ENCODE results near the gene NCAPD3.
A peak's percentile ranks its signal among the peaks of the same experiment; 100 is the strongest.
"Not testable (repeated sequence)": the region's sequence is repeated elsewhere in the genome, so short reads cannot be mapped to it uniquely, and the experiment has no call there.

Gene NCAPD3

DNA sequence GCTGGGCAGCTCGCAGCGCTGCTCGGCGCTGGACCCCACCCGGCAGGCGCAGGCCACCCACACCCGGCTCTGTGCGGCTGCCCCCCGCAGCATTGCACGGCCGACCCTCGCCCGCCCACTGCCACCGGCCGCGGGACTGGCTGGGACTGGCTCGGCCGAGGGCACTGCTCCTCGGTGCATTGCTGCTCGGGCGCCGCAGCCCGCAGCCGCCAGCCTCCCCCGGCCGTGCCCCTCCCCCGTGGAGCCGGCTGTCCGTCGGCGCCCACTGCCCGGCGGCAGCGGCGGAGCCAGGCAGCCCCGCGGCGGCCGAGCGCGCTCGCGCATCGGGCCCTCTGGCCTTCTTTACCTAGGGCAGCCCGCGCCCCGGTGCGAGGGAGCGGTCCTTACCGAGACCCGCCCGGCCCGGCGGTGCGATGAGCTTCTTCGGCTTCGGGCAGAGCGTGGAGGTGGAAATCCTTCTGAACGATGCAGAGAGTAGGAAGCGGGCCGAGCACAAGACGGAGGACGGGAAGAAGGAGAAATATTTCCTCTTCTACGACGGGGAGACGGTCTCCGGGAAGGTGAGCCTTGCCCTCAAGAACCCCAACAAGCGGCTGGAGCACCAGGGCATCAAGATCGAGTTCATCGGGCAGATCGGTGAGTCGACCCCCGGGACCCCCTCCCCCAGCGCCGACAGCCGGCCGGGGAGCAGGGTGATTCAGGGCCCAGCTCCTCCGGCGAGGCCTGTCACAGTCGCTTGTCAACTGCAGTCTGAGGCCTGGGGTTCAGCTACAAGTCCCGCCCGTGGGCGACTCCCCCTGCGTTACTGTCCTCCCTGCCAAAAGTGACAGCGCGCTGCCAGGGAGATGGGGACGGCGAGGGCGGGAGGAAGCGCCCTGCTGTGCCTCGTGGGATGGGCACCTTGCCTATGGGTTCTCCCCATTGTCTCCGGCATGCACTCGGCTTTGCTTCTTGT lies 1.2 kb upstream of the NCAPD3 start:
- peak; percentile 24 to 38 for DNase-seq (ENCODE audit: low read depth in 2 of 2)

DNA sequence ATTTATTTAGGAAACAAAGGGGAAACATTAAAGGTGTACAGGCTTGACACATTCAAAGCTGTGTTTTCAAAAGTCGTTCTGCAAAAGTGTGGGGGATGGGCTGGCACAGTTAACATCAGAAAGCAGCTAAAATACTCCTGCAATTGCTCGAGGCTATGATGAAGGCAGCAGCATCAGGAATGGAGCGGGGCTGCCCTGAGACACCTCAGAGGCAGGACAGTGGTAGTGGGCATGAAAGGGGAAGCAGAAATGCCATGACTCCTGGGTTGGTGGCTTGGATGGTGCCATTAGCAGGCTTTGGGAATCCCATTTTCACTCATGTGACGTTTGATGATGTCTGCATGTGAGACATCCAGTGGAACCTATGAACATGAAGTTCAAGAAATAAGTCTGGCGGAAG lies 646 bp downstream of the NCAPD3 start:
- no peak for DNase-seq (ENCODE audit: low read depth in 2 of 2)

DNA sequence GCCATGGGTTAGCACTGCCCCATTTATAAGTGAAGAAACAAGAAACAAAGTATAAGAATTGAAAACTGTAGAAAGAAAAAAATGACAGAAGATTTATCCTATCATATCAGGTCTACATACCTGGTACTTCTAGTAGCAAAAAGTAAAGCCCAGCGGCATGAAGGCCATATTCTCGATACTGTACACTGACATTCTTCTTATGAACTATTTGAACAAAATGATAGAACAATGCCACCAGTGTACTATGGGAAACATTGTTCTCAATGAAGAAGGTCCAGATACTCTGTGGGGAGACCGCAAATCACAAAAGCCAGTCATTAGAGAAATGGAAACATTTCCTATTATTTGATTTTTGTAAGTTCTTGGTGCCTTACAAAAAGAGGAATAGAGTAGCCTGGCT lies 7.0 kb downstream of the NCAPD3 start:
- no peak for DNase-seq (ENCODE audit: low read depth in 2 of 2)

DNA sequence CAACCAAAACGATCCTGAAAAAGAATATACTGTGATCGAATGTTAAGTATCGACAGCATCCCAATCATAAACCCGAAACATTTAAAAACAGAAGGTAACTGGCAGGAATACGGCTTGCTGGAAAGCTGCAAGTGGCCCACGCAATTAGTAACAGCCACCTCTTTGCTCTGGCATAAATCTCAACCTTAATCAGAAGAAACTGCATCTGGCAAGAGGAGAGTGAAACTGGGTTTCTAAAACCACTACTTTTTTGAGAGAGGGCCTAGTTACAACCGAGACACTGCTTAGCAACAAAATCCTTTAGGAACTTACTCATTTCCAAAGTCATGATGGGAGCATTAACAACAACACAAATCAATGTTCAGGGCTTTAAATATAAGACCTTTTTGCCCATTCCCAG lies 7.9 kb downstream of the NCAPD3 start:
- DNase-seq (ENCODE audit: low read depth in 2 of 2): no peak

DNA sequence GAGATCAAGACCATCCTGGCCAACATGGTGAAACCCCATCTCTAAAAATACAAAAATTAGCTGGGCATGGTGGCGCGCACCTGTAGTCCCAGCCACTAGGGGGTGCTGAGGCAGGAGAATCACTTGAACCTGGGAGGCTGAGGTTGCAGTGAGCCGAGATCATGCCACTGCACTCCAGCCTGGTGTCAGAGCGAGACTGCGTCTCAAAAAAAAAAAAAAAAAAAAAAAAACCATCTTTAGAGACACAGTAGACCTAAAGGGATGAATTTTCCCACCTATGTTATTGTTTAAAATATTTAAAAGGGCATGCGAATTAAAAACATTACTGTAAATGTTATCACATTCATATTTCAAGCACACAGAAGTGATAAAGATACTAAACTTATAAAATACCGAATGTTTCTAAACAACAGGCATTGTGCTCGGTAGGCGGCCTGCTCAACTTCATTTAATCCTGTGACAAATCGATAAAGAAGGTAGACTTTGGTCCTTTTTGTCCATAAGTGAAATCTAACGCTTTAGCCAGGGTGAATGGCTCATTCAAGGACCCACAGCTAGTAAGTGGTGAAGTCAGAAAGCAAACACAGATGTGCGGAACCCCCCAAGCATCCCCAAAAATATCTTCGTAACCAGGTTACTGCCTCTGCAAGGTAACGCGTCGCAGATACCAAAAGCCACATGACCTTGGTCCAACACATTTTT lies 16.1 kb downstream of the NCAPD3 start:
- DNase-seq (ENCODE audit: low read depth in 2 of 2): peak; percentile 31 to 41

DNA sequence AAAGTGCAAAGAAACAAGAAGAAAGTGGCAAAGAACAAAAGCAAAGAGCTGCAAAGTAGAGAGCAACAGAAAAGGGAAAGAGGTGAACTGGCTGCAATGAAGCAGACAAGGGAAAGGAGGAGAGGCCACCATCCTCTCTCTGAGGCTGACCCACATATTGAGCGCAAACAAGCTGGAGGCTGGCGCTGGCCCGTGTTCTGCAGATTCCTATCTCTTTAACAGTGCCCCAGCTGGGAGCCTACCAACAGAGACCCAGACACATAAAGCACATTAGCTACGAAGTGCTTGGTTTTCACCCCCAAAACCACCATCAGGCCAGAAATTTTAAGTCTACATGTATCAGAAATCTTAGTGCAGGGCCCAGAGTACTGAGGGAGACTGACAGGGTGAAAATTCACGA lies 17.6 kb downstream of the NCAPD3 start:
- no peak for DNase-seq (ENCODE audit: low read depth in 2 of 2)

DNA sequence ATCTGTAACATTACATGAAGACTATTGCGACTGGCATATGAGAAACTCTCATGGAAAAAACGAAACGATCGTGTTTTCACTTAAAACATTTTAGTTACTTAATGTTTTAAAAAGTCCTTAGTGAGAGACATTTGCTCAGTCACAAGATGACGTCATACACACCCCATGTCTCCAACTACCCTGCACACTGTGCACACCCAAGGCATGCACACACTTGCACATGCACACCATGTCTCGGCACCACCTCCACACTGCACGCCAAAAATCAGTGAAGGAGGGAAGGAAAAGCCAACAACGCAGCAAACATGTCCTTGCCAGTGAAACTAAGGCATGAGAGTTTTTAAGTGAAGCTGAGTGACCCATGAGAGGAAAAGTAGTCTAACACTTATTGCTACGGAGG lies 18.0 kb downstream of the NCAPD3 start:
- no peak for DNase-seq (ENCODE audit: low read depth in 2 of 2)

DNA sequence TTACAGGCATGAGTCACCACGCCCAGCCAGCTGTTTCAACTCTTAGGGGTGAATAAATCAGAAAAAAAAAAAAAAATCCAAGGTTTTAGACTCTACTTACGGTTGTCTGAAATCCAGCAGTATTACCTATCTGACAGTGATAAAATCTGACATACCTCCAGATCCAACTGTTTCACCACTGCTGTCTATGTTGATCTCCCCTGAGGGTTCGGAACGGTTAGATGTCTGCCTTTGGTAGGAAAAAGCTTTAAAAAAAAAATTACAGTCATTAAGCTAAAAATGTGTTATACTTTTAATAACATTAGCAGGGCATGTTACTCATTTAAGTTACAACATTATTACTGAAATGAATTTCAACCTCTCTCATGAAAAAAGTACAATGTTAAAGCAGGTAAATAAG lies 21.1 kb downstream of the NCAPD3 start:
- no peak for DNase-seq (ENCODE audit: low read depth in 2 of 2)

DNA sequence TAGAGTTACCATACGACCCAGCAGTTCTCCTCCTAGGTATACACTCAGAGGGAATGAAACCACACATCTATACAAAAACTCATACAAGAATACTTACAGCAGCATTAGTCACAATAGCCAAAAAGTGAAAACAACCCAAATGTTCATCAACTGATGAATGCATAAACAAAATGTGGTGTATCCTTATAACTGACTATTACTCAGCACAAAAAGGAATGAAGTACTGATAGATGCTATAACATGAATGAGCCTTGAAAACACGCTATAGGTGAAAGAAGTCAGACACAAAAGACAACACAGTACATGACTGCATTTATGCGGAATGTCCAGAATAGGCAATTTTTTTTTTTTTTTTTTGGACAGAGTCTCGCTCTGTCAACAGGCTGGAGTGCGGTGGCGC lies 23.1 kb downstream of the NCAPD3 start:
- no peak for DNase-seq (ENCODE audit: low read depth in 2 of 2)

DNA sequence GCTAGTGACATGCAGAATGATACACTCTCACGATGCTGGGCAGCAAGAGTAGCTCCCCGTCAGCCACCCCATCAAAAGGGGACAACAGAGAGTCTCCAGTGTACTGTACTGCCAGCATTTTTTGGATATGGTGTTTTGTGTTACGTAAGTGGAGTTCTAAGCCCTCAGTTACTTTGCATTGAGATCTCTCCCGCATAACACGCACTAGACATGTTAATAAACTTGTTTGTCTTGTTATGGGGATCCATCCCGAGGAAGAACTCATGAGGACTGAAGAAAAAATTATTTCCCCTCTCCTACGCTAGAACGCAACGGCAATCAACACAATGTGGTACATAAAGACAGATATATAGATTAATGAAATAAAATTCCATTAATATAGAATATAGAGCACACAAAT lies 24.2 kb downstream of the NCAPD3 start:
- no peak for DNase-seq (ENCODE audit: low read depth in 2 of 2)

DNA sequence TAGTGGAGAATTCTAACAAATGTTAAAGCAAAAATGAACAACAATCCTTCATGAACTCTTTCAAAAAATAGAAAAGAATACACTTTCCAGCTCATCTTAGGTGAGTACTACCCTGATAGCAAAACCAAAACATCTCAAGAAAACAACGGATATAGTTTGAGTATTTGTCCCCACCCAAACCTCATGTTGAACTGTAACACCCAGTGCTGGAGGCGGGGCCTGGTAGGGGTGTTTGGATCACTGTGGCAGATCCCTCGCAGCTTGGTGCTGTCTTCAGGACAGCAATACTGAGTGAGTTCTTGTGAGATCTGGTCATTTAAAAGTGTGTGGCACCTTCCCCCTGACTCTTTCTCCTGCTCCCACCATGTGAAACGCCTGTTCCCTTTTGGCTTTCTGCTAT lies 27.0 kb downstream of the NCAPD3 start:
- no peak for DNase-seq (ENCODE audit: low read depth in 2 of 2)

DNA sequence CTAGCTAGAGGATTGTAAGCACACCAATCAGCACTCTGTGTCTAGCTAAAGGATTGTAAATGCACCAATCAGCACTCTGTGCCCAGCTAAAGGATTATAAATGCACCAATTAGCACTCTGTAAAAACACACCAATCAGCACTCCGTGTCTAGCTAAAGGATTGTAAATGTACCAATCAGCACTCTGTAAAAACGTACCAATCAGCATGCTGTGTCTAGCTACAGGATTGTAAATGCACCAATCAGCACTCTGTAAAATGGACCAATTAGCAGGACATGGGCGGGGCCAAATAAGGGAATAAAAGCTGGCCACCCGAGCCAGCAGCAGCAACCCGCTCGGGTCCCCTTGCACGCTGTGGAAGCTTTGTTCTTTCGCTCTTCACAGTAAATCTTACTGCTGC lies 35.7 kb downstream of the NCAPD3 start:
- DNase-seq (ENCODE audit: low read depth in 2 of 2): not testable (repeated sequence)

DNA sequence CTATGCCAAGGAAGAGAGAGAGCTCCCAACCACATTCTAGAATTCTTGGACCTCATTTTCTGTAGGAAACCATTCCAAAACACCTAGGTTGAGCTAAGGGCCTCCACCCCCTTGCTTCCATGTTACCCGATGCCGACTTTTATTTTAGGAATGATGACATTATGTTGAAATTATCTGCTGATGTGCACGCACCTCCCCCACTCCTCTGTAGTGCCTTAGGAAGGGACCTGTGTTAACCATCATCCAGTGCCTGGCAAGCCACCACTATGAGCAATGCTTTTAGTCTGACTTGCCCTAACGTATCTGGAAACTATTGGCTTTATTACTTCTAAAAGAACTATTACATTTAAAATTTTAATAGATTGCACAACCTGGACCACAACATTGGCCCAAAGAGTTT lies 42.1 kb downstream of the NCAPD3 start:
- no peak for DNase-seq (ENCODE audit: low read depth in 2 of 2)

DNA sequence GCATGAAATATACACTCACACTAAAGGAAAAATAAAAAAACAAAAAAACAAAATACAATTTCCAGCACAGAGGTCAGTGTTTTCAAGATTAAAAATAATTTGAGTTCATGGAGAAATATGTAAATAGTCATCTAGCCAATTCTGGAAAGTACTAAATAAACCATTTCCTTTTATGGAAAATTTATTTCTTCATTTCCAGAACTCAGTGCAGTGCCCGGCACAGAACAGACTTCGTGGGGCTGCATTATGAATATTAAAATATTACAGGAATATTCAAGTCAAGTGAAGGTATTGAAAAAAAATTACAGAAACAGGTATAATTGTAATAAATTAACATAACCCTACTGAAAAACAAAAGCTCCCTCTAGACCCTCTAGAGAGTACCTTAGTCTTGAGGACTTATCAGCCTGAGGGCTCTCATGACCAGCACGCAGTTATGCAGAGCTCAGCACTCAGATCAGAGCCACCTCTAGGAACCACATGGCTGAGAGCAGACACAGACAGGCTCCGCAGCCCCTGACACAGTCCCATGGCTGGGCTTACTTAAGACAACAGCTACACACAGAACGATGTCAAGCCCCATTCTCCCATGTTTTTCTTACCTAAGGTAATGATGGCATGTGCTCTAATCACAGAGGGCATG lies 45.6 kb downstream of the NCAPD3 start:
- DNase-seq (ENCODE audit: low read depth in 2 of 2): no peak

DNA sequence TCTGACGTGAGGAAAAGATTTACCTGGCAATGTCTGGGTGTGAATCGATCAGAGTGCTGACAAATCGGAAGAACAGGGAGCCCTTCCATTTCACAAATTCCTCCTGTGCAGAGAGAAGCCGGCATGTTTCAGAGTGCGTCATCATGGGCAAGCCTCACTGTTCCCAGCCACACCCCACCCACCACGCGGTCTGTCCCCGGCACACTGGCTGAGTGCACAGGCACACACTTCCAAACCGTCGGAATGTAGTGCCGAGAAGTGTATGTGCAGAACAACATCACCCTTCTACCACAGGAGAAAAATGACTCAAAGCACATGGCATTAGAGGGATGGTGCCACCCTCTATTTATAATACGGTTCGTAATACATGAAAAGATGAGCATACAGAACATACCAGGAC lies 47.5 kb downstream of the NCAPD3 start:
- no peak for DNase-seq (ENCODE audit: low read depth in 2 of 2)

DNA sequence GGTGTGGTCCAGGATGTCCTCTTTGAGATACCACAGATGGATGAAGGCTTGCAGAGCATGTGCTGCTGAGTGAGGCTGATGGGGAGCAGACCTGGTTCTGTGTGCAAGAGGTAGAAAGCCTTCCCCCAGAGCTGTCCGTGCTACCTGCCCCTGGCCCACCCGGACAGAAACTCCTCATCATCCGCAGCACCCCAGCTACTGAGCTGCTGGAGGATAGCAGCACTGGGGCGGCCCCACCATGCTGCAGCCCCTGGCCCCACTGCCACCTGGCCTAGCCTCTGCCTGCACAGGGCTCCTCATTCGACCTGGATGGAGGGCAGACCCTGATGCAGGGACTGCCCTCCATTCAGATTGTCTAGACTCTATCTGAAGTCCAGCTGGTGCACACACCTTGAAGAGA lies 50.5 kb downstream of the NCAPD3 start:
- DNase-seq (ENCODE audit: low read depth in 2 of 2): no peak

DNA sequence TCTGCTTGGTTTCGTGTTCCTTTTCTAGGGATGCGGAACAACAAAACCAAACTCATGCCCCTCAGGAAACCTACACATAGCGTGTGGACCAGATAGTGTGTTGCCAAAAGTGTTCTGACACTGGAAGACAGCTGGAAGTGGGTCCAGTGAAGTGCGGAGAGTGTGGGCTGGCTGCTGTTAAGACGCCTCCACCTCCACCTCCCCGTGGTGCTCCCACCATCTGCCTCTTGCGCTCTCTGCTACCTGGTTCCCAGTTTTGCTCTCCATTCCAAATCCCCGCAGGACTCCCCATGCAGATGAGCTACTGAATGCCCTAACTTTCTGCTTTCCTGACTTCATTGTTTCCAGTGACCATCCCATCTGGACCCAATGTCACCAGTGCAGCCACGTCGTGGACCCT lies 51.8 kb downstream of the NCAPD3 start:
- DNase-seq (ENCODE audit: low read depth in 2 of 2): no peak

DNA sequence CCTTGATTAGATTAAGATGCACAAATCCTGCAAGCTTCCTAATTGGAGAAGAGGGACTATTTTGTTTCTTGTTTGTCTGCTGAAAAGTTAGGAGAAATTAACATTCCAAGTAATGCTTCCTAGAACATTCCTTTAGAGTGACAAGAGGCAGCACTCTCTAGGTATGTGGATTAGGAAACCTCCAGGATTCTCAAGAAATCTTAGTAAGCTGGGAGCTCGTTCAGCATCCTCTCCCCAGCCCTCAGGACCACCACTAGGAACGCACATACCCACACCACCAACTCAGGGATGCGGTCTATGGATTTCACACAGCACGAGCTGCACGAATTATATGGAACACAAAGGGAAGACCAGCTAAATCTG lies 52.9 kb downstream of the NCAPD3 start:
- no peak for DNase-seq (ENCODE audit: low read depth in 2 of 2)

DNA sequence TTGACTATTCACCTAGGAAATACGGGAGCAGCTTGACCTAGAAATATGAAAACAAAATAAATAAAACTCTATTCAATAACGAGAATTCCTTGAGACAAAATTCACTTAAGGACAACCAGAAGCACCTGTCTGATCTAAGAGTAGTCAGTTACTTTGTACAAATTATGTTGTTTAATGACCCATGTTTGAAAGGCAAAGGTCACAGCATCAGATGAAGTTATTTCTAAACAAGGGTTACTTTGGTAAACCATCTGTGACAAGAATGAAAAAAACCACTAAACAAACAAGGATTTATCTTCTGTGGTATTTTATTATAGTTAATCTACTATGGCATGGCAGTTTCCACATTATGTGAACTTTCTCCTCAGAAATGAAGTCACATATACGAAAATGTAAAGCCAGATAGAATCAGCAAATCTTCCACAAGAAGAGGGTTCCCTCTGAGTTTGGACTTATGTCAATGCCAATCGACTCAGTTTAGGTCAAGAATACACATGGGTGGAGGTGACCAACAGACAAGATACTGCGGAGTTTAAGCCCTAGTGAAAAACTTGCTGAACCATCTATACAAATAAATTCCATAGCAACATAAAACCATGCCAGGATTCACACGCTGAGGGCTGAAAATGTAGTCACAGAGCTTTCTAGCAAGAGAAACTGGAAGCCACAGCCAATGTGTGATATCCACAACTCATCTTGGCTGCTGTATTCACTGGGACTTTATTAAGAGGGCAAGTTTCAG lies 53.4 kb downstream of the NCAPD3 start:
- no peak for DNase-seq (ENCODE audit: low read depth in 2 of 2)

DNA sequence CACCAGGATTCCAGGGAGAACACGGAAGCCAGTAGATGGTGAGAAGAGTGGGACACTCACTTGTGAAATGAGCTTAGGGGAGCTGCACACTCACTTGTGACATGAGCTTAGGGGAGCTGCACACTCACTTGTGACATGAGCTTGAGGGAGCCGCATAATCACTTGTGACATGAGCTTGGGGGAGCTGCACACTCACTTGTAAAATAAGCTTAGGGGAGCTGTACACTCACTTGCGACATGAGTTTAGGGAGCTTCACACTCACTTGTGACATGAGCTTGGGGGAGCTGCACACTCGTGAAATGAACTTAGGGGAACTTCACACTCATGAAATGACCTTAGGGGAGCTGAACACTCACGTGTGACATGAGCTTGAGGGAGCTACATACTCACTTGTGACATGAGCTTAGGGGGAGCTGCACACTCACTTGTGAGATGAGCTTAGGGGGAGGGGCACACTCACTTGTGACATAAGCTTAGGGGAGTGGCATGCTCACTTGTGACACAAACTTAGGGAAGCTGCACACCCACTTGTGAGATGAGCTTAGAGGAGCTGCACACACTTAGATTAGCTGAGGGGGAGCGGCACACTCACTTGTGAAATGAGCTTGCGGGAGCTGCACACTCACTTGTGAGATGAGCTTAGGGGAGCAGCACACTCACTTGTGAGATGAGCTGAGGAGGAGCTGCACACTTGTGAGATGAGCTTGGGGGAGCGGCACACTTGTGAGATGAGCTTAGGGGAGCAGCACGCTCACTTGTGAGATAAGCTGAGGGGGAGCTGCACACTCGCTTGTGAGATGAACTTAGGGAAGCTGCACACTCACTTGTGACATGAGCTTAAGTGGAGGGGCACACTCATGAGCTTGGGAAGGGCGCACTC lies 59.0 kb downstream of the NCAPD3 start:
- DNase-seq (ENCODE audit: low read depth in 2 of 2): no peak

DNA sequence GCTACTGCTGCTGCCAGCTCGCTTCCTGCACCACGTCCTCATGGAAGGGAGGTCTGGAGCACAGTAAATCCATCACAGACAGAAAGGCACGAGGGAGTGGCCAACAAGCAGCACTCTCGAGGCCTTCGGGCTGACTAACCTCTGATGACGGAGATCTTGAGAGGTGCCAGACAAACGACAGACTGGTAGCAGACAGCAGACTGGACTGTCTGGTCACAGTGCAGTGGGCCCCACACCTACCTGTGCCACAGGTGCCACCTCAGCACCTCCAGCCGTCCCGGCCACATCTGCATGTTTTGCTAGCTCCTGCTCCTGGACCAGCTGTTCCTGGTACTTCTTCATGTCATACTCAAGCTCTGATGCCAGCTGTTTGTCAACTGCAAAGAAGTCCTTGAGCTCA lies 64.1 kb downstream of the NCAPD3 start:
- no peak for DNase-seq (ENCODE audit: low read depth in 2 of 2)
